Measurements from ENCODE around the gene LEKR1.

- no peak for TF ChIP-seq CTCF (IDR thresholded peaks at IDR 0.05; ENCODE audit: insufficient read depth, low read depth, low read length)
- TF ChIP-seq EZH2 (IDR thresholded peaks at IDR 0.05; ENCODE audit: insufficient read depth, low read length), result no peak
Observed at GRCh38 chr3:156814295-156814694, 11.9 kb upstream of the LEKR1 start.
